ENCODE results near the gene ARFIP2. TPM values are rescaled to one million over a fixed set of nuclear protein-coding genes. Genes with fewer than 3 reads are reported as not detected.

The ARFIP2 gene
- polyA plus RNA-seq, 1 experiment = 79.1 TPM

GRCh38 chr11:6459099-6459450, 22.1 kb downstream of the ARFIP2 start:
- DNase-seq (ENCODE audit: low read depth, low spot score) = no peak
- Histone ChIP-seq H3K4me3 (ENCODE audit: low read depth, low read length) (no peak overlapping the region), H3K27me3 (ENCODE audit: control insufficient read depth, insufficient read depth, low read length) (no peaks in the 10 kb centered on the region), H3K9me3 (ENCODE audit: control insufficient read depth, insufficient read depth, low read length) (no peaks in the 10 kb centered on the region; the same call in 1 of the 2 replicates), H3K27ac (ENCODE audit: low read depth, low read length) (no peak overlapping the region)
- no peak for TF ChIP-seq CTCF (IDR thresholded peaks at IDR 0.05; ENCODE audit: low read depth, low read length)
- POLR2A ChIA-PET = no interaction called here
- CTCF ChIA-PET = interaction anchor here (0.7 to 1.1 kb wide), 2 partner anchors 20 to 96 kb away, joined by 3 read pairs; no protein-coding TSS in a partner anchor

- no peak for DNase-seq (ENCODE audit: low read depth, low spot score)
- TF ChIP-seq CTCF (IDR thresholded peaks at IDR 0.05; ENCODE audit: low read depth, low read length) = no peak
- CTCF ChIA-PET = interaction anchor here (0.7 to 1.1 kb wide), 2 partner anchors 19 to 95 kb away, joined by 3 read pairs; no protein-coding TSS in a partner anchor
These were observed 22.6 kb downstream of the ARFIP2 start for GRCh38 chr11:6458352-6459098.

GRCh38 chr11:6457581-6458320, 23.4 kb downstream of the ARFIP2 start:
- TF ChIP-seq CTCF (IDR thresholded peaks at IDR 0.05; ENCODE audit: low read depth, low read length) = no peak
- H3K4me3 ChIP-seq (ENCODE audit: low read depth, low read length) = no peak overlapping the region
- H3K27ac ChIP-seq (ENCODE audit: low read depth, low read length) = no peak overlapping the region
- no peaks in the 10 kb centered on the region; the same call in 1 of the 2 replicates for H3K9me3 ChIP-seq (ENCODE audit: control insufficient read depth, insufficient read depth, low read length)
- no peaks in the 10 kb centered on the region for H3K27me3 ChIP-seq (ENCODE audit: control insufficient read depth, insufficient read depth, low read length)
- no peak for DNase-seq (ENCODE audit: low read depth, low spot score)
- ChIA-PET CTCF (interaction anchor here (0.7 to 1.2 kb wide), 2 partner anchors 14 to 81 kb away, joined by 3 to 5 read pairs; no protein-coding TSS in a partner anchor), POLR2A (no interaction called here)

More at GRCh38 chr11:6458352-6459098, 22.6 kb downstream of the ARFIP2 start:
- no peaks in the 10 kb centered on the region; the same call in 1 of the 2 replicates for H3K9me3 ChIP-seq (ENCODE audit: control insufficient read depth, insufficient read depth, low read length)
- H3K4me3 ChIP-seq (ENCODE audit: low read depth, low read length) = no peak overlapping the region
- no peaks in the 10 kb centered on the region for H3K27me3 ChIP-seq (ENCODE audit: control insufficient read depth, insufficient read depth, low read length)
- no peak overlapping the region for H3K27ac ChIP-seq (ENCODE audit: low read depth, low read length)
- POLR2A ChIA-PET = no interaction called here

GRCh38 chr11:6456361-6457073, 24.6 kb downstream of the ARFIP2 start:
- Histone ChIP-seq H3K27me3 (ENCODE audit: control insufficient read depth, insufficient read depth, low read length) (no peaks in the 10 kb centered on the region), H3K27ac (ENCODE audit: low read depth, low read length) (no peak overlapping the region), H3K4me3 (ENCODE audit: low read depth, low read length) (no peak overlapping the region), H3K9me3 (ENCODE audit: control insufficient read depth, insufficient read depth, low read length) (no peaks in the 10 kb centered on the region; the same call in 1 of the 2 replicates)
- no peak for DNase-seq (ENCODE audit: low read depth, low spot score)
- no peak for TF ChIP-seq CTCF (IDR thresholded peaks at IDR 0.05; ENCODE audit: low read depth, low read length)
- POLR2A ChIA-PET = no interaction called here
- CTCF ChIA-PET = interaction anchor here (1.2 to 2.9 kb wide), 2 partner anchors 13 to 77 kb away, joined by 5 to 14 read pairs; no protein-coding TSS in a partner anchor

All from AG04450 (cell line).